B cell (primary cell): ENCODE results near the gene PYDC1. TPM values are rescaled to one million over a fixed set of nuclear protein-coding genes. Genes with fewer than 3 reads are reported as not detected.

Experiments
- ATAC-seq: fragments of 200-7000 bp; cut with Tn5 transposase; one replicate; pipeline ENCODE4 v1.10.0; 2021; ENCODE audit warnings: low read depth, mild to moderate bottlenecking, moderate number of reproducible peaks, moderate library complexity
- CTCF ChIA-PET: fragments of 350-600 bp; sonication (Branson Sonifier 250); formaldehyde crosslinking; loops from one replicate; lab custom pipeline; 2021; ENCODE audit warnings: antibody characterized with exemption, inconsistent platforms; lab: Charles Lee
- POLR2A ChIA-PET: fragments of 350-600 bp; sonication (Branson Sonifier 250); formaldehyde crosslinking; loops from one replicate; lab custom pipeline; 2021; ENCODE audit warnings: antibody characterized with exemption; lab: Charles Lee
- DNase-seq: peaks from one replicate; pipeline ENCODE4 v3.0.0; 2013
- H2AFZ ChIP-seq: 2 replicates; pipeline ENCODE4 v1.6.1; 2012; ENCODE audit warnings: mild to moderate bottlenecking, low read depth, low read length; ENCODE audit not compliant: insufficient read depth, poor library complexity, severe bottlenecking
- H3K27ac ChIP-seq, 2 donors: 1 replicate in 1 of 2; 2 replicates in 1 of 2; pipeline ENCODE4 v1.5.1; 2012 to 2013; ENCODE audit warnings: low read length in 2 of 2, mild to moderate bottlenecking in 2 of 2, moderate library complexity in 1 of 2
- H3K27me3 ChIP-seq, 4 experiments: fragments of 200-600 bp in 1 of 4; sonication (generic) in 1 of 4; replicated peaks in 1 of 4; 1 replicate in 2 of 4; 2 replicates in 2 of 4; pipeline versions ENCODE4 v1.6.1 to v1.7.0; 2013 to 2016; ENCODE audit warnings: low read length in 3 of 4, mild to moderate bottlenecking in 2 of 4, mixed read lengths in 1 of 4, moderate library complexity in 1 of 4; ENCODE audit not compliant: insufficient read depth in 4 of 4, control insufficient read depth in 3 of 4; ENCODE audit errors: control extremely low read depth in 1 of 4
- H3K36me3 ChIP-seq, 2 experiments: replicated peaks in 1 of 2; 1 replicate in 1 of 2; 2 replicates in 1 of 2; pipeline versions ENCODE4 v1.6.1 to v1.7.1; 2013; ENCODE audit warnings: low read length in 1 of 2; ENCODE audit not compliant: insufficient read depth in 2 of 2, control insufficient read depth in 1 of 2; ENCODE audit errors: control extremely low read depth in 1 of 2, extremely low read depth in 1 of 2
- H3K4me1 ChIP-seq, 2 donors: fragments of 200-600 bp in 1 of 2; sonication (generic) in 1 of 2; 1 replicate in 1 of 2; 2 replicates in 1 of 2; pipeline versions ENCODE4 v1.5.1 to v1.6.1; 2013 to 2017; ENCODE audit warnings: low read length in 2 of 2; ENCODE audit not compliant: control insufficient read depth in 2 of 2, insufficient read depth in 2 of 2
- H3K4me2 ChIP-seq: replicated peaks from 2 replicates; pipeline ENCODE3; 2012; ENCODE audit warnings: mild to moderate bottlenecking, low read depth, low read length; ENCODE audit not compliant: poor library complexity, severe bottlenecking
- H3K4me3 ChIP-seq, 5 experiments: fragments of 200-600 bp in 1 of 5; sonication (generic) in 1 of 5; 1 replicate in 3 of 5; 2 replicates in 2 of 5; pipeline versions ENCODE4 v1.5.1 to v1.7.0; 2011 to 2016; ENCODE audit warnings: low read length in 4 of 5, mild to moderate bottlenecking in 4 of 5, low read depth in 2 of 5, control low read depth in 1 of 5, moderate library complexity in 1 of 5; ENCODE audit not compliant: insufficient read depth in 1 of 5; ENCODE audit errors: control extremely low read depth in 1 of 5, extremely low read depth in 1 of 5
- H3K79me2 ChIP-seq: fragments of 200-600 bp; sonication (generic); one replicate; pipeline ENCODE4 v1.6.0; 2016; ENCODE audit warnings: low read length; ENCODE audit not compliant: control insufficient read depth, insufficient read depth
- H3K9ac ChIP-seq: fragments of 200-600 bp; sonication (generic); 2 replicates; pipeline ENCODE4 v1.6.1; 2017; ENCODE audit warnings: mild to moderate bottlenecking, low read length, moderate library complexity
- H3K9me3 ChIP-seq, 3 donors: one replicate each; pipeline versions ENCODE4 v1.6.1 to v1.7.1; 2013; ENCODE audit warnings: low read length in 2 of 3; ENCODE audit not compliant: control insufficient read depth in 2 of 3, insufficient read depth in 1 of 3; ENCODE audit errors: control extremely low read depth in 1 of 3
- H4K20me1 ChIP-seq: 2 replicates; pipeline ENCODE4 v1.6.0; 2012; ENCODE audit warnings: mild to moderate bottlenecking, low read length; ENCODE audit not compliant: insufficient read depth, control insufficient read depth, poor library complexity, severe bottlenecking
- H3K27ac Mint-ChIP-seq: one replicate; pipeline ENCODE4 v1.8.0; 2021; ENCODE audit warnings: mixed read lengths
- H3K27me3 Mint-ChIP-seq: one replicate; pipeline ENCODE4 v1.8.0; 2021; ENCODE audit warnings: mixed read lengths
- H3K4me1 Mint-ChIP-seq: one replicate; pipeline ENCODE4 v1.8.0; 2021; ENCODE audit warnings: mixed read lengths
- H3K4me3 Mint-ChIP-seq: one replicate; pipeline ENCODE4 v1.8.0; 2021; ENCODE audit warnings: mixed read lengths
- H3K9me3 Mint-ChIP-seq: one replicate; pipeline ENCODE4 v1.8.0; 2022; ENCODE audit warnings: mixed read lengths; ENCODE audit not compliant: insufficient read depth
- EZH2 ChIP-seq: IDR thresholded peaks from 2 replicates; pipeline ENCODE4 v1.6.1; 2012; ENCODE audit warnings: borderline replicate concordance, low read depth, mild to moderate bottlenecking, moderate library complexity, low read length; ENCODE audit not compliant: insufficient read depth, poor library complexity, severe bottlenecking
- WGBS: methylation state at CpG from one replicate; pipeline ENCODE4 v1.1.5; 2013; ENCODE audit warnings: missing lambda C conversion rate; ENCODE audit not compliant: insufficient coverage; 5-methylcytosine and 5-hydroxymethylcytosine counted together
- intact Hi-C: fragments of 100-400 bp; cut with micrococcal nuclease; formaldehyde crosslinking; loops from one replicate; pipeline ENCODE4 v1.10.0; 2022
- polyA plus RNA-seq: library from polyadenylated mRNA; depleted of rRNA; stranded (reverse); fragments of >200 nt; gene quantifications from 2 replicates; pipeline ENCODE4 v1.2.3, GENCODE V29; 2012
- total RNA-seq, 2 donors: library from RNA; stranded (reverse); fragments of 120-200 nt in 1 of 2; gene quantifications; 1 replicate in 1 of 2; 2 replicates in 1 of 2; pipeline versions ENCODE4 v1.2.3 to v1.2.4, GENCODE V29; 2013 to 2022
- TF ChIP-seq, protein P1 (sequence below): fragments of 200-600 bp; IDR thresholded peaks from one replicate; pipeline ENCODE4 v1.8.0; 2022; ENCODE audit warnings: antibody characterized with exemption, mild to moderate bottlenecking

PYDC1 gene
- total and polyA plus RNA-seq, 2 donors (not counting 1 experiment from before 2014, with no cell fraction given), result not detected

DNA sequence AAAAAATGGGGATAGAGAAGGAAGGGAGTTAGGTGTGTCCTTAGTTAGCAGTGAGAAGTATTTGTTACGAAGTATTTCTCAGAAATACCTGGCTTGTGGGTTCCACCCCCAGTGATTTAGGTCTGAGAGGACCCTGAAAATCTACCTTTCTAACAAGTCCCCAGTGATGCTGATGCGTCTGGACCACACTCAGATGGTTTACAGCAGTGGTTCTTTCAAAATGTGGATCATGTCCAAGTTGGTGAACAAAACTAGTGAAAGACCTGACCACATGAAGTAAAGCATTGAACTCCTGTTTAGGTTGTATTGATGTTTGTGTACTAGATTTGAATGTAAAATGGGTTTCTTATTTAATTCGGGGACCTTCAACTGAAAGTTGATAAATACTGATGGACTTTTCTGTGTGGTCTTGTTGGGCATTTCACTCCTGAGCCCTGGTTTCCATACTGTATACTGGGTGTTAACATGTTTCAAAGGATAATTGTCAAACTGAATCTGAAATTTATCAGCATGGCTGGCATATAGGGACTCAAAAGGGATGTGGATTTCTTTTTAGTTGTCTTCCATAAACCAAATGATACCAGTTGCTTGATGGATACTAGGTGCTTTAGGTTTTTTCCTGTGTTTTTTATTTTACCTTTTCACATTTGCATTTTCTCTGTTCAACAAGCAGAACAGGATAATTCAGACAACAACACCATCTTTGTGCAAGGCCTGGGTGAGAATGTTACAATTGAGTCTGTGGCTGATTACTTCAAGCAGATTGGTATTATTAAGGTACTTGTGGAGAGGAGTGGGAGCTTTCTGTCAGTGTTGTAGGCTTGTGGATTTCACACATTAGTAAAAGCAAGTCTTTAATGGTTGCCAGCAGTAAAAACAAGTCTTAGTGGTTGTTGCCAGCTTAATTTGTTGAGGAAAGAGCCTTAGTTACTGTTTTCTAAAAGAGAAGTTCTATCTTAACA, 28.2 kb downstream of the PYDC1 start:
- ChIA-PET CTCF (interaction anchor here (0.5 kb wide), 1 partner anchor 36 kb away, joined by 5 read pairs; no protein-coding TSS in a partner anchor), POLR2A (interaction anchor here (1.4 kb wide), 1 partner anchor 11 kb away, joined by 5 read pairs; no protein-coding TSS in a partner anchor)
- no peak overlapping the region for H3K9ac ChIP-seq
- no peak overlapping the region for H3K27ac ChIP-seq
- no peaks in the 10 kb centered on the region for H3K9me3 ChIP-seq
- no peak overlapping the region for H3K4me3 ChIP-seq
- WGBS, result 100% methylated on average over 1 of the region's 3 CpGs
- ATAC-seq, result no peak
- no peaks in the 10 kb centered on the region for H3K27me3 ChIP-seq
- peaks cover 0 to 5% of the 10 kb centered on the region in 2 donors for H3K4me1 ChIP-seq
- TF ChIP-seq, protein P1, sequence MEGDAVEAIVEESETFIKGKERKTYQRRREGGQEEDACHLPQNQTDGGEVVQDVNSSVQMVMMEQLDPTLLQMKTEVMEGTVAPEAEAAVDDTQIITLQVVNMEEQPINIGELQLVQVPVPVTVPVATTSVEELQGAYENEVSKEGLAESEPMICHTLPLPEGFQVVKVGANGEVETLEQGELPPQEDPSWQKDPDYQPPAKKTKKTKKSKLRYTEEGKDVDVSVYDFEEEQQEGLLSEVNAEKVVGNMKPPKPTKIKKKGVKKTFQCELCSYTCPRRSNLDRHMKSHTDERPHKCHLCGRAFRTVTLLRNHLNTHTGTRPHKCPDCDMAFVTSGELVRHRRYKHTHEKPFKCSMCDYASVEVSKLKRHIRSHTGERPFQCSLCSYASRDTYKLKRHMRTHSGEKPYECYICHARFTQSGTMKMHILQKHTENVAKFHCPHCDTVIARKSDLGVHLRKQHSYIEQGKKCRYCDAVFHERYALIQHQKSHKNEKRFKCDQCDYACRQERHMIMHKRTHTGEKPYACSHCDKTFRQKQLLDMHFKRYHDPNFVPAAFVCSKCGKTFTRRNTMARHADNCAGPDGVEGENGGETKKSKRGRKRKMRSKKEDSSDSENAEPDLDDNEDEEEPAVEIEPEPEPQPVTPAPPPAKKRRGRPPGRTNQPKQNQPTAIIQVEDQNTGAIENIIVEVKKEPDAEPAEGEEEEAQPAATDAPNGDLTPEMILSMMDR, result no peak
- TF ChIP-seq EZH2, result no peak
- DNase-seq, result no peak
- H3K27ac Mint-ChIP-seq, result no peak overlapping the region
- H3K9me3 Mint-ChIP-seq, result no peaks in the 10 kb centered on the region
- peaks cover 8 to 97% of the 10 kb centered on the region in 2 experiments for H3K36me3 ChIP-seq
- H2AFZ ChIP-seq, result no peak overlapping the region
- no peak overlapping the region for H3K4me3 Mint-ChIP-seq
- peaks cover 44% of the 10 kb centered on the region for H3K4me1 Mint-ChIP-seq
- intact Hi-C loops, result loop anchor here (10.0 kb wide), 2 partner anchors 84 to 686 kb away; partner anchors contain the start of genes BCKDK and ZNF267
- H3K79me2 ChIP-seq, result peaks cover 52% of the 10 kb centered on the region
- H4K20me1 ChIP-seq, result peaks cover 97% of the 10 kb centered on the region
- no peak overlapping the region for H3K4me2 ChIP-seq
- no peaks in the 10 kb centered on the region for H3K27me3 Mint-ChIP-seq
